IPS DF 19.7 (cell line): ENCODE results near the gene GRM4.

ENCODE experiments used
- DNase-seq: peaks from one replicate; pipeline ENCODE4 v3.0.0-alpha.2; 2013; ENCODE audit warnings: low read depth, low spot score

The GRM4 gene

GRCh38 chr6:33980176-33981175, 165.4 kb downstream of the GRM4 start:
- DNase-seq = no peak

- no peak for DNase-seq
These were observed 166.1 kb downstream of the GRM4 start for GRCh38 chr6:33979750-33980149.

GRCh38 chr6:33978412-33979150, 167.3 kb downstream of the GRM4 start:
- no peak for DNase-seq

GRCh38 chr6:33977606-33978411, 168.1 kb downstream of the GRM4 start:
- DNase-seq = no peak

- no peak for DNase-seq
These were observed 169.2 kb downstream of the GRM4 start for GRCh38 chr6:33976437-33977360.

GRCh38 chr6:33975661-33976436, 170.0 kb downstream of the GRM4 start:
- no peak for DNase-seq

- no peak for DNase-seq
These were observed 171.4 kb downstream of the GRM4 start for GRCh38 chr6:33974471-33974870.

GRCh38 chr6:33974030-33974429, 171.9 kb downstream of the GRM4 start:
- no peak for DNase-seq

GRCh38 chr6:33971580-33971979, 174.3 kb downstream of the GRM4 start:
- no peak for DNase-seq
